ENCODE measurements around the gene VIPR2. TPM values are rescaled to one million over a fixed set of nuclear protein-coding genes. Genes with fewer than 3 reads are reported as not detected.

VIPR2 gene
- total and polyA plus RNA-seq, 11 donors: 3.3 to 27.0 (median 18.5) TPM

DNA sequence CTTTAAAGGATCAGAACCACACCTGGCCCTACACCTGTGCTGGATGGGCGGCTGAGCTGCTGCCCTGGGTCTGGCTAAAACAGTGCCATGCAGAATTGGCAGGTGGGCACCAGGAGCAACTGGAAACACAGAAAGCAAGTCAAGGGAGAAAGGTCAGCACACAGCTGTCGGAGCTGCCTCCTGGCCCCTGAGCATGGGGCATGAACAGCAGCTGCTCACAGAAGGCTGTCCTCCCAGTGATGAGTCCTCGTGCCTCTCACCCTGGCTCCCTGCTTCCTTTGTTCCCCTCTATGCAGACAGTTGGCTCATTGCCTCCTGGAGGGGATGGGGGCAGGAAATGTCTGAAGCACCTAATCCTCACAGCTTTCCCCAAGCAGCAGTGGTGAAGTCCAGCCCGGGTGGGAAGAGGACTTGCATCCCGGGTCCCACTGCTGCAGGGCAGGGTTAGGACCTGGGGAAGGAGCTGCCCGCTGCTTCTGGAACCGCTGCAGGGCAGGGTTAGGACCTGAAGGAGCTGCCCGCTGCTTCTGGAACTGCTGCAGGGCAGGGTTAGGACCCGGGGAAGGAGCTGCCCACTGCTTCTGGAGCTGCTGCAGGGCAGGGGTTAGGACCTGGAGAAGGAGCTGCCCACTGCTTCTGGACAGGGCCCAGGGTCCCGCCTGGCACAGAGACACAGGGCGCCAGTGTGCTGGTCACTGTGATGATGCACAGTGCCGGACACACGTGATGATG, 37.3 kb downstream of the VIPR2 start:
- intact Hi-C loops (cut with DNase I): no loop called here
- DNase-seq (peak in 2 of 5 donors; percentile 27 to 28), ATAC-seq (no peak)

DNA sequence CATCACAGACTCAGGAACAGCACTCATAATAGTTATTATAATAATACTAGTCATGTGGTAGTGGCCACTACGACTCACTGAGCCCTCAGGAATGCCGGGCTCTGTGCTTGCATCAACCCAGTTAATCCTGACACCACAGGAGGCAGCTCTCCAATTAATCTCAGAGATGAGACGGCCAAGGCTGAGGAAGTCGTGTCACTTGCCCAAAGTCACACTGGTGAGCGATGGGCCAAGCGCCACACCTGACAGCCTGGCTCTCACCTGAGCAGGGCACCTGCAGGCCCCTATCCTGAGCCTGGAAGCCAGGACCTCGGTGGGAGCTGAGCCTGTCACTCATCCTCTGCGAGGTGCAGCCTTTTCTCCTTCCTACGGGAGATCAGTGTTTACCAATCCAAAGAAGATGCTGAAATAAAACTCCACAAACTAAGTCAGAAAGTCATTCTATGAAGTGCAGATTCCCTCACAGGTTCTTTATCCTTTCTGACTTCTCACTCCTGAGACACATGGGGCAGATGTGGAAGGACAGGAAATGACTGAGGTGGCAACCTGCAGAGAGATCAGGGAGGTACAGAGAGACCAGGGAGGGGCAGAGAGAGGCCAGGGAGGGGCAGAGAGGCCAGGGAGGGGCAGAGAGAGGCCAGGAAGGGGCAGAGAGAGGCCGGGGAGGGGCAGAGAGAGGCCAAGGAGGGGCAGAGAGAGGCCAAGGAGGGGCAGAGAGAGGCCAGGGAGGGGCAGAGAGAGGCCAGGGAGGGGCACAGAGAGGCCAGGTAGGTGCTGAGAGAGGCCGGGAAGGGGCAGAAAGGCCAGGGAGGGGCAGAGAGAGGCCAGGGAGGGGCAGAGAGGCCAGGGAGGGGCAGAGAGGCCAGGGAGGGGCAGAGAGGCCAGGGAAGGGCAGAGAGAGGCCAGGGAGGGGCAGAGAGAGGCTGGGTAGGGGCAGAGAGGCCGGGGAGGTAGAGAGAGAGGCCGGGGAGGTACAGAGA, 38.5 kb downstream of the VIPR2 start:
- H3K27ac ChIP-seq: peak overlapping the region in 6 of 12 donors; percentile 4 to 87 (median 78)
- H3K27me3 ChIP-seq: no peaks in the 10 kb centered on the region
- DNase-seq (peak in 2 of 5 donors; percentile 19 to 22), ATAC-seq (peak in 2 of 4 donors; percentile 4 to 11)
- no peak for TF ChIP-seq POLR2A (IDR thresholded peaks at IDR 0.05)
- TF ChIP-seq, protein P1, sequence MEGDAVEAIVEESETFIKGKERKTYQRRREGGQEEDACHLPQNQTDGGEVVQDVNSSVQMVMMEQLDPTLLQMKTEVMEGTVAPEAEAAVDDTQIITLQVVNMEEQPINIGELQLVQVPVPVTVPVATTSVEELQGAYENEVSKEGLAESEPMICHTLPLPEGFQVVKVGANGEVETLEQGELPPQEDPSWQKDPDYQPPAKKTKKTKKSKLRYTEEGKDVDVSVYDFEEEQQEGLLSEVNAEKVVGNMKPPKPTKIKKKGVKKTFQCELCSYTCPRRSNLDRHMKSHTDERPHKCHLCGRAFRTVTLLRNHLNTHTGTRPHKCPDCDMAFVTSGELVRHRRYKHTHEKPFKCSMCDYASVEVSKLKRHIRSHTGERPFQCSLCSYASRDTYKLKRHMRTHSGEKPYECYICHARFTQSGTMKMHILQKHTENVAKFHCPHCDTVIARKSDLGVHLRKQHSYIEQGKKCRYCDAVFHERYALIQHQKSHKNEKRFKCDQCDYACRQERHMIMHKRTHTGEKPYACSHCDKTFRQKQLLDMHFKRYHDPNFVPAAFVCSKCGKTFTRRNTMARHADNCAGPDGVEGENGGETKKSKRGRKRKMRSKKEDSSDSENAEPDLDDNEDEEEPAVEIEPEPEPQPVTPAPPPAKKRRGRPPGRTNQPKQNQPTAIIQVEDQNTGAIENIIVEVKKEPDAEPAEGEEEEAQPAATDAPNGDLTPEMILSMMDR (IDR thresholded peaks at IDR 0.05): no peak
- 59 to 66% (median 60%) methylated on average over 12 to 13 of the region's 13 CpGs for WGBS, 4 donors
- H3K4me3 ChIP-seq: no peak overlapping the region
- H3K9me3 ChIP-seq: no peaks in the 10 kb centered on the region
- peaks cover 0 to 38% (median 5%) of the 10 kb centered on the region in 12 donors for H3K4me1 ChIP-seq
- intact Hi-C loops (cut with DNase I): no loop called here
- H3K36me3 ChIP-seq: peaks cover 0 to 6% (median 0%) of the 10 kb centered on the region in 9 donors

More for the DNA sequence above, 37.3 kb downstream of the VIPR2 start:
- H3K27me3 ChIP-seq: no peaks in the 10 kb centered on the region
- peaks cover 0 to 5% (median 0%) of the 10 kb centered on the region in 9 donors for H3K36me3 ChIP-seq
- 66 to 85% (median 79%) methylated on average over 12 to 13 of the region's 13 CpGs for WGBS, 4 donors
- no peak overlapping the region for H3K27ac ChIP-seq
- H3K4me1 ChIP-seq: peaks cover 0 to 38% (median 5%) of the 10 kb centered on the region in 12 donors
- TF ChIP-seq, protein P1 (IDR thresholded peaks at IDR 0.05): no peak
- TF ChIP-seq POLR2A (IDR thresholded peaks at IDR 0.05): no peak
- H3K9me3 ChIP-seq: no peaks in the 10 kb centered on the region
- H3K4me3 ChIP-seq: no peak overlapping the region

DNA sequence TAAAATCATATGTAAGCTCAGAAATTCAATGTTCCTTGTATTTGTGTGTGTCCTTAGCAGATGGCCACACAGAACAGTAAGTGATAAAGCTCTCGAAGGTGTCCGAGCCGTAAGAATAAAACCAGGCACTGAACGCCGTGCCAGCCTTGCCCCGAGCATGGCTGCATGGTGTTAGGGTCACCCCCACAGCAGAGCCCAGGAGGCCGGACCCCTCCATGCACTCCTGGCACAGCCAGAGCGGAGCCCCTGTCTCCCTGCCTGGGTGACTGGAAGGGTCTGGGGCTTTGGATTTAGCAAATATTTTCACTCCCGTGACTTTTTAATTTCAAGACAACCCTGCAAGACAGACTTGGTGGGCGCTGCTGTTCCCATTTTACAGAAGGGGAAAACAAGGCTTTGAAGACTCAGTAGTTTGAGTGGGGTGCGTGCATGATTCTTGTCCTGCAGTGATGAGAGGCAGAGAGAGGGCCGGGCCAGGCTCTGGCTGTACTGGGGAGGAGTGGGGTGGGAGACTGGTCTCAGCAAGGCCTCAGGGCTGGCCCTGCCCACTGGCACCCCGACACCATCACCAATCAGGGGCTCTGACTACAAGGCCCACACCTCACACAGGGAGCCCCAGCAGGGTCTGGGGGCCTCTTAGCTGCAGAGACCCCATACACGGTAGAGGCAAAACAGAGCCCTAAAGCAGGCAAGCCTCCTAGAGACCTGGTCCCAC, 39.4 kb downstream of the VIPR2 start:
- 81 to 89% (median 86%) methylated on average over 13 to 14 of the region's 14 CpGs for WGBS, 4 donors
- no peak overlapping the region for H3K4me3 ChIP-seq
- DNase-seq (peak in 2 of 5 donors; percentile 2 to 26), ATAC-seq (no peak)
- H3K4me1 ChIP-seq: peaks cover 0 to 40% (median 5%) of the 10 kb centered on the region in 12 donors
- peak overlapping the region in 10 of 12 donors; percentile 18 to 87 (median 74) for H3K27ac ChIP-seq
- H3K9me3 ChIP-seq: no peaks in the 10 kb centered on the region
- TF ChIP-seq, protein P1 (IDR thresholded peaks at IDR 0.05): no peak
- no peak for TF ChIP-seq POLR2A (IDR thresholded peaks at IDR 0.05)
- H3K27me3 ChIP-seq: no peaks in the 10 kb centered on the region
- peaks cover 0 to 6% (median 0%) of the 10 kb centered on the region in 9 donors for H3K36me3 ChIP-seq
- intact Hi-C loops (cut with DNase I): no loop called here
